Aorta (tissue), 5 donors: ENCODE measurements around the gene USP17L22. TPM values are rescaled to one million over a fixed set of nuclear protein-coding genes. Genes with fewer than 3 reads are reported as not detected.
"Not testable (repeated sequence)": the region's sequence is repeated elsewhere in the genome, so short reads cannot be mapped to it uniquely, and the experiment has no call there.

Experiments used
- ATAC-seq: fragments of 200-7000 bp; cut with Tn5 transposase; one replicate; pipeline ENCODE4 v1.9.1; 2022; ENCODE audit warnings: moderate library complexity; ENCODE audit not compliant: low FRiP score
- DNase-seq, 2 donors: peaks; one replicate each; pipeline ENCODE4 v3.0.0-alpha.2; 2020
- H3K27ac ChIP-seq, 2 donors: one replicate each; pipeline ENCODE4 v1.5.1; 2013; ENCODE audit warnings: low read length in 2 of 2, mild to moderate bottlenecking in 2 of 2, moderate library complexity in 2 of 2, control low read depth in 1 of 2, inconsistent platforms in 1 of 2, low read depth in 1 of 2
- H3K27me3 ChIP-seq, 2 donors: one replicate each; pipeline ENCODE4 v1.6.1; 2013; ENCODE audit warnings: control low read depth in 1 of 2, low read length in 1 of 2, mild to moderate bottlenecking in 1 of 2, moderate library complexity in 1 of 2; ENCODE audit not compliant: insufficient read depth in 2 of 2, control insufficient read depth in 1 of 2
- H3K36me3 ChIP-seq, 2 donors: one replicate each; pipeline ENCODE4 v1.6.1; 2013; ENCODE audit warnings: control low read depth in 1 of 2, low read length in 1 of 2, mild to moderate bottlenecking in 1 of 2; ENCODE audit not compliant: insufficient read depth in 2 of 2, control insufficient read depth in 1 of 2
- H3K4me1 ChIP-seq, 2 donors: one replicate each; pipeline ENCODE4 v1.6.1; 2013; ENCODE audit warnings: low read length in 2 of 2, control low read depth in 1 of 2, mild to moderate bottlenecking in 1 of 2, moderate library complexity in 1 of 2; ENCODE audit not compliant: insufficient read depth in 2 of 2, control insufficient read depth in 1 of 2
- H3K4me3 ChIP-seq, 2 donors: one replicate each; pipeline ENCODE4 v1.5.1; 2013; ENCODE audit warnings: low read length in 2 of 2, control low read depth in 1 of 2, mild to moderate bottlenecking in 1 of 2
- H3K9me3 ChIP-seq: one replicate; pipeline ENCODE4 v1.6.1; 2013; ENCODE audit warnings: mild to moderate bottlenecking, low read length; ENCODE audit not compliant: control insufficient read depth
- WGBS, 2 donors: extraction: QIAGEN DNeasy Blood & Tissue Kit; methylation state at CpG; one replicate each; pipeline ENCODE4 v1.1.7; 2013; 5-methylcytosine and 5-hydroxymethylcytosine counted together
- intact Hi-C, 2 donors: fragments of 100-400 bp; cut with DNase I; formaldehyde crosslinking; loops; one replicate each; pipeline versions ENCODE4 v1.14.2 to v1.15.0; 2022
- long read RNA-seq, 2 donors: library from polyadenylated mRNA; unstranded; transcript quantifications; one replicate each; pipeline ENCODE4 v2.0.0, GENCODE V29; 2020 to 2021
- polyA plus RNA-seq, 2 donors: library from polyadenylated mRNA; stranded (reverse); fragments of 200-250 nt; gene quantifications; one replicate each; pipeline ENCODE4 v1.2.3, GENCODE V29; 2013
- total RNA-seq, 2 donors: library from RNA; stranded (reverse); fragmentation: NEBNext Ultra II Directional; extraction: Animal tissue kit (Norgen Biotek cat#: 25700); gene quantifications; one replicate each; pipeline ENCODE4 v1.2.1, GENCODE V29; 2021
- donor health status: healthy with polysubstance abuse.
- donor health status: Bipolar disorder and iron deficiency.
- donor health status: DM: no; HTN: no; CAD: no.
- donor health status: DM: no; HTN: no; CAD: no.
- donor health status: DM: yes; HTN: yes; CAD: no.

USP17L22 gene
- total RNA-seq (not detected), polyA plus RNA-seq (not detected)
- long read RNA-seq, donor 1, result 0 reads
- long read RNA-seq, donor 2, result 0 reads

GRCh38 chr4:9267319-9267718 is at the start of gene USP17L22:
Gene USP17L22 (plus strand): TSS chr4:9267619. CDS start chr4:9267619, 0 bp downstream.
- intact Hi-C loops, H3K4me1 ChIP-seq, H3K4me3 ChIP-seq, DNase-seq, ATAC-seq, H3K27ac ChIP-seq, H3K27me3 ChIP-seq, H3K36me3 ChIP-seq, H3K9me3 ChIP-seq: not testable (repeated sequence)
- WGBS, 2 donors, result no CpG with 5 or more reads among the region's 15 CpGs

GRCh38 chr4:9219852-9220251 is 47.6 kb upstream of the USP17L22 start, which contains the start of gene USP17L12:
Gene USP17L12 (plus strand): TSS chr4:9220152. CDS start chr4:9220152, 0 bp downstream.
- H3K4me1 ChIP-seq, DNase-seq, H3K27me3 ChIP-seq, H3K4me3 ChIP-seq, ATAC-seq, H3K27ac ChIP-seq, H3K9me3 ChIP-seq, H3K36me3 ChIP-seq, intact Hi-C loops: not testable (repeated sequence)
- WGBS, 2 donors, result no CpG with 5 or more reads among the region's 13 CpGs

GRCh38 chr4:9224596-9224995 is 42.8 kb upstream of the USP17L22 start, which contains the start of gene USP17L13:
Gene USP17L13 (plus strand): TSS chr4:9224896. CDS start chr4:9224896, 0 bp downstream.
- H3K36me3 ChIP-seq, DNase-seq, H3K4me3 ChIP-seq, H3K27me3 ChIP-seq, H3K9me3 ChIP-seq, intact Hi-C loops, H3K27ac ChIP-seq, ATAC-seq, H3K4me1 ChIP-seq: not testable (repeated sequence)
- no CpG with 5 or more reads among the region's 14 CpGs for WGBS, 2 donors

GRCh38 chr4:9230249-9230648 is 37.2 kb upstream of the USP17L22 start:
- H3K9me3 ChIP-seq, H3K27ac ChIP-seq, H3K4me3 ChIP-seq, H3K36me3 ChIP-seq, H3K27me3 ChIP-seq, intact Hi-C loops, H3K4me1 ChIP-seq, ATAC-seq: not testable (repeated sequence)
- 87 to 90% methylated on average over 4 to 6 of the region's 8 CpGs for WGBS, 2 donors
- peak in 1 of 2 donors; percentile 45 for DNase-seq

- H3K4me1 ChIP-seq, ATAC-seq, intact Hi-C loops, H3K27me3 ChIP-seq, H3K9me3 ChIP-seq, H3K4me3 ChIP-seq, H3K36me3 ChIP-seq, DNase-seq, H3K27ac ChIP-seq: not testable (repeated sequence)
- WGBS, 2 donors, result no CpG with 5 or more reads among the region's 15 CpGs
Measured at GRCh38 chr4:9234085-9234484, 33.3 kb upstream of the USP17L22 start, which contains the start of gene USP17L15. Gene USP17L15 (plus strand): TSS chr4:9234385. CDS start chr4:9234385, 0 bp downstream.

GRCh38 chr4:9238461-9238860 is 29.0 kb upstream of the USP17L22 start:
- H3K36me3 ChIP-seq, H3K9me3 ChIP-seq, H3K4me3 ChIP-seq, H3K27me3 ChIP-seq, ATAC-seq, intact Hi-C loops, H3K4me1 ChIP-seq, H3K27ac ChIP-seq: not testable (repeated sequence)
- 75 to 86% methylated on average over 9 to 11 of the region's 12 CpGs for WGBS, 2 donors
- peak in 1 of 2 donors; percentile 57 for DNase-seq

- H3K36me3 ChIP-seq, H3K4me1 ChIP-seq, H3K9me3 ChIP-seq, DNase-seq, H3K27me3 ChIP-seq, H3K27ac ChIP-seq, intact Hi-C loops, H3K4me3 ChIP-seq, ATAC-seq: not testable (repeated sequence)
- WGBS, 2 donors, result 86 to 89% methylated on average over 5 of the region's 14 CpGs
Measured at GRCh38 chr4:9243579-9243978, 23.8 kb upstream of the USP17L22 start, which contains the start of gene USP17L17. Gene USP17L17 (plus strand): TSS chr4:9243879. CDS start chr4:9243879, 0 bp downstream.

- H3K27me3 ChIP-seq, H3K4me1 ChIP-seq, H3K27ac ChIP-seq, H3K4me3 ChIP-seq, ATAC-seq, intact Hi-C loops, H3K36me3 ChIP-seq, H3K9me3 ChIP-seq: not testable (repeated sequence)
- DNase-seq, result peak; percentile 33 to 34
- 89 to 92% methylated on average over 14 to 21 of the region's 26 CpGs for WGBS, 2 donors
Measured at GRCh38 chr4:9247953-9248680, 19.3 kb upstream of the USP17L22 start, which contains the start of gene USP17L18. Gene USP17L18 (plus strand): TSS chr4:9248630. CDS start chr4:9248630, 0 bp downstream.

- H3K4me1 ChIP-seq, intact Hi-C loops, H3K36me3 ChIP-seq, H3K27me3 ChIP-seq, DNase-seq, H3K27ac ChIP-seq, H3K9me3 ChIP-seq, H3K4me3 ChIP-seq, ATAC-seq: not testable (repeated sequence)
- WGBS, 2 donors, result no CpG with 5 or more reads among the region's 13 CpGs
Measured at GRCh38 chr4:9253078-9253477, 14.3 kb upstream of the USP17L22 start, which contains the start of gene USP17L19. Gene USP17L19 (plus strand): TSS chr4:9253378. CDS start chr4:9253378, 0 bp downstream.
